Renal pelvis (tissue), 12 donors: ENCODE measurements around the gene WSCD2. TPM values are rescaled to one million over a fixed set of nuclear protein-coding genes. Genes with fewer than 3 reads are reported as not detected.
A peak's percentile ranks its signal among the peaks of the same experiment; 100 is the strongest.

Experiments used
- DNase-seq: peaks from one replicate; pipeline ENCODE4 v3.0.0-alpha.2; 2013
- long read RNA-seq, 16 experiments: transcript quantifications; one replicate each; lab custom pipeline, GENCODE V29; 2026
- polyA plus RNA-seq, 3 donors: library from polyadenylated mRNA; unstranded; fragments of 120-200 nt; gene quantifications; one replicate each; pipeline ENCODE4 v1.2.1, GENCODE V29; 2013; ENCODE audit not compliant: insufficient read length in 3 of 3

Gene WSCD2
- 10 to 100 TPM in 1 of 3 donors, 1 to 10 TPM in 2; 9.0 to 13.4 (median 9.1) TPM for polyA plus RNA-seq
- long read RNA-seq, donor 1, full-length matches to known transcripts, result 1 of 1 reads
- long read RNA-seq, donor 1, partial matches to known transcripts, result 0 of 1 reads
- long read RNA-seq, donor 1, other reads (novel, unspliced or antisense), result 0 of 1 reads
- long read RNA-seq, donor 2, partial matches to known transcripts, result 6 of 6 reads
- long read RNA-seq, donor 2, other reads (novel, unspliced or antisense), result 0 of 6 reads
- long read RNA-seq, donor 3, full-length matches to known transcripts, result 1 of 1 reads
- long read RNA-seq, donor 3, partial matches to known transcripts, result 0 of 1 reads
- long read RNA-seq, donor 3, other reads (novel, unspliced or antisense), result 0 of 1 reads
- long read RNA-seq, donor 4, result 0 reads
- long read RNA-seq, donor 5, partial matches to known transcripts, result 0 of 1 reads
- long read RNA-seq, donor 5, other reads (novel, unspliced or antisense), result 0 of 1 reads
- long read RNA-seq, donor 6, result 0 reads
- long read RNA-seq, donor 7, full-length matches to known transcripts, result 1 of 1 reads
- long read RNA-seq, donor 7, partial matches to known transcripts, result 0 of 1 reads
- long read RNA-seq, donor 7, other reads (novel, unspliced or antisense), result 0 of 1 reads
- long read RNA-seq, donor 8, full-length matches to known transcripts, result 2 of 2 reads
- long read RNA-seq, donor 8, partial matches to known transcripts, result 0 of 2 reads
- long read RNA-seq, donor 8, other reads (novel, unspliced or antisense), result 0 of 2 reads
- long read RNA-seq, donor 9, partial matches to known transcripts, result 9 of 9 reads
- long read RNA-seq, donor 9, other reads (novel, unspliced or antisense), result 0 of 9 reads
- long read RNA-seq, donor 10, partial matches to known transcripts, result 0 of 2 reads
- long read RNA-seq, donor 10, other reads (novel, unspliced or antisense), result 0 of 2 reads
- long read RNA-seq, donor 11, result 0 reads
- long read RNA-seq, donor 12, full-length matches to known transcripts, result 3 of 3 reads
- long read RNA-seq, donor 12, partial matches to known transcripts, result 0 of 3 reads
- long read RNA-seq, donor 12, other reads (novel, unspliced or antisense), result 0 of 3 reads
- long read RNA-seq, donor 13, result 0 reads
- long read RNA-seq, donor 14, result 0 reads
- long read RNA-seq, donor 15, full-length matches to known transcripts, result 1 of 7 reads
- long read RNA-seq, donor 15, partial matches to known transcripts, result 6 of 7 reads
- long read RNA-seq, donor 15, other reads (novel, unspliced or antisense), result 0 of 7 reads
- long read RNA-seq, donor 16, result 0 reads

- peak; percentile 82 for DNase-seq
Observed at GRCh38 chr12:108129017-108129812, at the start of gene WSCD2. TSS of gene WSCD2 (plus strand) at chr12:108129288. CDS start at chr12:108195833, 66,545 bp downstream.

GRCh38 chr12:108079721-108080120, 49.4 kb upstream of the WSCD2 start:
- DNase-seq, result no peak

- no peak for DNase-seq
Observed at GRCh38 chr12:108080363-108080762, 48.7 kb upstream of the WSCD2 start.

GRCh38 chr12:108082485-108082884, 46.6 kb upstream of the WSCD2 start:
- DNase-seq, result peak; percentile 19

- DNase-seq, result no peak
Observed at GRCh38 chr12:108087900-108088299, 41.2 kb upstream of the WSCD2 start.

GRCh38 chr12:108090107-108090899, 38.8 kb upstream of the WSCD2 start:
- DNase-seq, result no peak

- DNase-seq, result no peak
Observed at GRCh38 chr12:108090932-108091678, 38.0 kb upstream of the WSCD2 start.

GRCh38 chr12:108091679-108092051, 37.4 kb upstream of the WSCD2 start:
- DNase-seq, result no peak

- DNase-seq, result no peak
Observed at GRCh38 chr12:108093209-108093608, 35.9 kb upstream of the WSCD2 start.

GRCh38 chr12:108094056-108094649, 34.9 kb upstream of the WSCD2 start:
- DNase-seq, result no peak

GRCh38 chr12:108097160-108097911, 31.8 kb upstream of the WSCD2 start:
- DNase-seq, result no peak

GRCh38 chr12:108098374-108098773, 30.7 kb upstream of the WSCD2 start:
- no peak for DNase-seq

- DNase-seq, result no peak
Observed at GRCh38 chr12:108099073-108099472, 30.0 kb upstream of the WSCD2 start.

- DNase-seq, result no peak
Observed at GRCh38 chr12:108099778-108100489, 29.2 kb upstream of the WSCD2 start.

GRCh38 chr12:108101605-108102175, 27.4 kb upstream of the WSCD2 start:
- no peak for DNase-seq

GRCh38 chr12:108102363-108102762, 26.7 kb upstream of the WSCD2 start:
- DNase-seq, result no peak

GRCh38 chr12:108103087-108103486, 26.0 kb upstream of the WSCD2 start:
- no peak for DNase-seq
